HG02610 (cell line): Measurements from ENCODE around the gene DIPK1B.
"Not testable (repeated sequence)": the region's sequence is repeated elsewhere in the genome, so short reads cannot be mapped to it uniquely, and the experiment has no call there.

ENCODE experiments used
- ATAC-seq: cut with Tn5 transposase; IDR thresholded peaks from one replicate; pipeline ENCODE4 v1.9.1; 2021; ENCODE audit warnings: mild to moderate bottlenecking, moderate library complexity; ENCODE audit not compliant: unreplicated experiment

The DIPK1B gene

DNA sequence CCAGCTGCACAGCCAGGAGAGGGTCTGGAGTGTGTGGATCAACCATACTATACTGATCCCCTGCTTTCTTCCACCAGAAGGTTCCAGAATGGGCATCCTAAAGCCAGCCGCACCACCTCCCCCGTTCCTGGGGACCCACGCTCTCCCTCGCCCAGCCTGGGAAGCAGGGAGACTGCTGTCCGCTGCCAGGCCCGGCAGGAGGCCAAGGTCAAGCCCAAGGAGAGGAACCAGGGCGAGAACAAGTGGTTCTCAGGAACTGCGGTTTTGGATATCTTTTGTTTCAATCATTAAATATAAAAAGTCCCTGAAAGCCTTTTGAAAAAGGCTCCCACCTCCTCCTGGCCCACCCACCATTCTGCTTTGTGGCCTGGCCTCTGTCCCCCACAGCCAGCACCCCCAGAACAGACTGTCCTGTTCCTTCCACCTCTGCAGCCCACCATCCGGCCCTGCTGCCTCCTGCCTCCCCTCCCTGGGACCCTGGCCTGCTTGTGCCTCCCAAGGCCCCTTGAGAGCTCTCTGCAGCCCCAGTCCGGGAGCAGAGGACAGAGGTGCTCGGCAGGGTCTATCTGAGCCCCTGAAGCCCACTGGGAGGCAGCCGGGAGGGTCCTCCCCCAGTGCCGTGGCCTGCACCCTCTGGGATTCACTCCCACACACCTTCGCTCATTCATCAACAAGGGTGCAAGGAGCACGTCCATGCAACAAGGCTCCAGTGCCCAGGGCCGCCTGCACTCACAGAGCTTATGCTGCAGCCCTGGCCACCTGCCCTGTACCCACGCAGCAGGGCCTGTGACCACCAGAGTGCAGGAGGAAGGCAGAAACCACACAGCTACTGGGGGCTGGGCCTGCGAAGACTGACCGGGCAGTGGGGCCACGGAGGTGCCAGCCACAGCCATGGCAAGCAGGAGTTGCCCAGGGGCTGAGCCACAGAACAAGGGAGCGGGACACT is 36.6 kb downstream of the DIPK1B start:
- no peak for ATAC-seq

GRCh38 chr9:136750526-136750925 is 38.2 kb downstream of the DIPK1B start:
- ATAC-seq, result no peak

- no peak for ATAC-seq
Measured at GRCh38 chr9:136751244-136751643, 38.9 kb downstream of the DIPK1B start.

GRCh38 chr9:136751814-136752213 is 39.4 kb downstream of the DIPK1B start:
- ATAC-seq, result no peak

- no peak for ATAC-seq
Measured at GRCh38 chr9:136753371-136754058, 41.1 kb downstream of the DIPK1B start.

DNA sequence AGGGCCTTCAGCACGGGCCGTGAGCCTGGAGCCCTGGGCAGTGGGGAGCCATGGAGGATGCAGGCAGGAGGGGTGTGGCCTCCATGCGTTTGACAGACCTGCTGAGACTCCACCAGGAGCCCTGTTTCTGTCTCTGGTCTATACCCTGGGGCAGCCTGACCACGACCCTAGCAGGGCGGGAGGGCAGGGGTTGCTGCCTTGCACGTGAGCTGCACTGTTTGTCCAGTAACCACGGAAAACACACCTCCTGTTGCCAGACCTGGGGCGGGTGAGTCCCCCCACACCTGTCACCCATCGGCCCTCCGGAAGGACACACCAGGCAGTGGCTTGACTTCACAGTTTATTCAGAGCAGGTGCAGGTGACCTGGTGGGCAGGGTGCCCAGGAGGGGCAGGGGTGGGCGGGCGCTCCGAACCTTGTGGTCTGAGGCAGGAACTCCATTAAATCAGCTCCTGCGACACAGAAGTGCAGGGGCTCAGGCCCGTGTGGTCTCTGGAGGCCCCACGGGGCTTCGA is 41.7 kb downstream of the DIPK1B start:
- ATAC-seq, result no peak

DNA sequence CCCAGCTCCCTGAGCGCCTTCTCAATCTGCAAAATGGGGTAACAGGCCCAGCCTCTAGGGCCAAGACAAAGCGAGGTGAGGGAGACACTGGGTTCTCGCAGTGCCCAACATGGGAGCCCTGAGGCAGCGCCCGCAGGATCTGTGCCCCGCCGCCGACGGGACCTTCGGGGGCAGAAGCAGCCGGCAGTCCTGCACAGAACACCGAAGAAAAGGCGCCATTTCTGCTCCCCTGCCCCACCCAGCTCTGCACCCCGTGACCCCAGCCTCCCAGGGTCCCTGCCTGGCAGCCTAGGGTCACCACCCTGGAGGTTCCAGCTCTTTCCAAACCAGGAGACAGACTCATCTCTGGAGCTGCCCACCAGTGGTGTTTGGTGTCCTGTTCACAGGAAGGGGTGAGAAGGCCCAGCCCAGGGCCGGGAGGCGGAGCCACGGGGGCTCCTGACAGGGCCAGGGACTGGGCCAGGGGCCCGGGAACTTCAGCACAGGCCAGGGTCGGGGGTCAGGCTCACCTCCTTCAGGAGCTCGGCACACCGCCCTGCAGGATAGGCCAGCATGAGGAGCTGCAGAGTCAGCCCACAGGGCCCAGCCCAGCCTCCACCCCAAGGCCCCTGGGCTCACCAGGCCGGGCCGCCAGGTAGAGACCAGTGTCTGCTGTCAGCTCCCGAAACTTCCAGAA is 42.4 kb downstream of the DIPK1B start:
- ATAC-seq, result no peak

GRCh38 chr9:136755302-136756133 is 43.1 kb downstream of the DIPK1B start:
- not testable (repeated sequence) for ATAC-seq

- no peak for ATAC-seq
Measured at GRCh38 chr9:136756134-136756438, 43.7 kb downstream of the DIPK1B start.

DNA sequence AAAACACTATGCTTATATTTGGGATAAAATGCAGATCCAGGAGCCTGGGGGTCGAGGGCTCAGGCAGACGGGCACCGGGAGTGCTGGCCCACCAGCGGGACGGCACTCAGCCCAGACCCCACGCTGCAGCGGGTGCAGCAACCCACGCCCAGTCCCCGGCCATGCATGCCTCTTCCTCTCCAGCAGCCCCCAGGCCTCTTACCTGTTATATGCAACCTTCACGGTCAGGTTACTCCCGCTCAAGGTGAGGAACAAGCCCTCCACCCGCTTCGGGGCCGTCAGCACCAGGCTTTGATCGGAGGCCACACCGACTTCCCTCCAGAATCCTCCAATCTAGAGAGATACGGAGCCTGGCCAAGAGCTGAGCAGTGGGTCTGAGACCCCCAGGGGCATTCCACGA is 44.5 kb downstream of the DIPK1B start:
- no peak for ATAC-seq

GRCh38 chr9:136757328-136757727 is 45.0 kb downstream of the DIPK1B start:
- ATAC-seq, result no peak

GRCh38 chr9:136757751-136758140 is 45.4 kb downstream of the DIPK1B start:
- no peak for ATAC-seq

DNA sequence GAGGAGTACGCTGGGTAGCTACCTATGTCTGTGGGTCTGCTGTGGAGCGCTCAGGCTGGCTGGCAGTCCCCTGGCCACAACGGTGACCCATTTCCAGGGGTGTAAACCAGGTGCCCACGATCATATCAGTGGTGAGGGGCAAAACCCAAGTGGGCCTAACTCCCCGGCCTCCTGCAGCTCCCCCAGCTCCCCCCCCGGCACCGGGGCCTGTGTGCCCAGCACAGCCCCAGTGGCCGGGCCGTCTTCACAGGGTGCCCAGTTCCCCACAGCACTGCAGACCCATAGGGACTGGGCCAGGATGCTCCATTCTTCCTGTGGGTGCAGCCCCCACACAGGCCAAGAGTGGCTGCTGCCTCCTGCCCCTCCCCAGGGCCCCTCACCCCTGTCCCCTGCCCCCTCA is 46.6 kb downstream of the DIPK1B start:
- no peak for ATAC-seq

DNA sequence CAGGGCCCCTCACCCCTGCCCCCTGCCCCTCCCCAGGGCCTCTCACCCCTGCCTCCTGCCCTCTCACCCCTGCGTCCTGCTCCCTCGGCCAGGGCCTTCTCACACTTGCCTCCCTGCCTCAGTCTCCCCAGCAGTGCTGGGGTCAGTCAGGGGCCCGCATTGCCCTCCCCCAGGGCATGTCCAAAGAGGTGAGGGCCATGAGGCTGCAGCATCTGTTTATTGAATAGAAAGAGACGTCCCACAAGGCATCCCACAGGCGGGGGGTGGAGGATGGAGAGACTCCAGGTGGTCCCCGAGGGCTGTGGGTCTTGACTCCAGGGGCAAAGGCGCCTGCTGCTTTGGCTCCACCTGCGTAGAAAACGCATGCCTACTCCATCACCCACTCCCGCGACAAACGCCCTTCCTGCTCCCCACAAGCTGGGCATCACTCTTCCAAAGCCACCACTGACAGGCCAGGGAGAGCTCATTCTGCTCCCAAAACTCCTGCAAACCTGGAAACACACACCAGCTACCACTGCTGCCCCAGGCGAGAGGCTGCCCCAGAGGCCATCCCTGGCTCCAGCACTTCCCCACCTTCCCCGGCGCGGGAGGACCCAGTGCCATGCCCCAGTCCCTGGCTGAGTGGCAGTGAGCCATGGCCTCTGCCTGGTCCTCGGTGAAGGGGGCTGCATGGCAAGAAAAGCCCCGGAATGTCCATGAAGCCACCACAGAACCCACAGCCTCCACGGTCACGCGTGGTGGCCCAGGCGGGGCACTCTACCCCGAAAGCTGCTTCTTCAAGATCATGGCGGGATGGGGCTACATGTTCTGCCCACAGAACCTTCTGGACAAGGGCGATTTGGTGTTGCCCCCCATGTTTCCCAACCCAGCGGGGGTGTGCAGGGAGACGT is 47.3 kb downstream of the DIPK1B start:
- no peak for ATAC-seq

DNA sequence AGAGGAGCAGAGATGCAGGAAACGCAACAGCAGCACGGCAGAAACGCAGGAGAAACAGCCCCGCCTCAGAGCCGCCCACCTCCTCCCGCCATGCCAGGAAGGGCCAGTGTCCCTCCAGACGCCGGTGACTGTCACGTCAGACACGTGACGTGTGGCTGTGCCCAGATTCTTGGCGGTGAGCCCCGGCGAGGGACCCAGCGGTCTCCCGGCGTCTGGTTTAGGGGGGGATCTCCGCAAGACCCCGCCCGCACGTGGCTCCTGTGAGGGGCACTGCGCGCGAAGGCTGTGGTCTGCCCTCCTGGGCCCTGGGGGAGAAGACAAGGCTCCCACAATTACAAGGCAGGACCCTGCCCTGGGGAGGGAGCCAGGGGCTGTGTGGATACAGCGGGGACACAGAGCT is 48.1 kb downstream of the DIPK1B start:
- no peak for ATAC-seq

DNA sequence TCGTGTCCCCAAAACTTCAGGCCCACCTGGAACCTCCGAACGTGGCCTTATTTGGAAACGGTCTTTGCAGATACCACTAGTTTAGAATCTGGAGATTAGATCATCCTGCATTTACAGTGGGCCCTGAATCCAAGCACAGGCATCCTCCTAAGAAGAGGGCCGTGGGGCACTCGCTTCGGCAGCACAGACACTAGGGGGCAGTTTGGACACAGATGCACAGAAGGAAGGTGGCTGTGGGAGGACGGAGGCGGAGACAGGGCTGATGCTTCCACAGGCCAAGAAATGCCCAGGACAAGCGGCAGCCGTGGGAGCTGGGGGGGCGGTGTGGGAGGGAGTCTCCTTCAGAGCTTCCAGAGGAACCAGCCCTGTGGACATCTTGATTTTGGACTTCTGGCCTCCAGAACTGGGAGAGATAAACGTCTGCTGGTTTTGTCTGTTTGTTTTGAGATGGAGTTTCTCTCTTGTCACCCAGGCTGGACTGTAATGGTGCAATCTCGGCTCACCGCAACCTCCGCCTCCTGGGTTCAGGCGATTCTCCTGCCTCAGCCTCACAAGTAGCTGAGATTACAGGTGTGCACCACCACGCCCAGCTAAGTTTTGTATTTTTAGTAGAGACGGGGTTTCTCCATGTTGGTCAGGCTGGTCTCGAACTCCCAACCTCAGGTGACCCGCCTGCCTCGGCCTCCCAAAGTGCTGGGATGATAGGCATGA is 48.6 kb downstream of the DIPK1B start:
- not testable (repeated sequence) for ATAC-seq

- ATAC-seq, result no peak
Measured at GRCh38 chr9:136761545-136761981, 49.2 kb downstream of the DIPK1B start.

- no peak for ATAC-seq
Measured at GRCh38 chr9:136762221-136762691, 49.9 kb downstream of the DIPK1B start.
